Measurements from ENCODE around the gene RECQL5.

RECQL5 gene

GRCh38 chr17:75703191-75703590 is 36.2 kb upstream of the RECQL5 start:
- H3K9me3 ChIP-seq (ENCODE audit: insufficient read depth, low read length, severe bottlenecking), result no peaks in the 10 kb centered on the region
- TF ChIP-seq CTCF (IDR thresholded peaks at IDR 0.05; ENCODE audit: borderline replicate concordance, extremely low read depth, low read length, poor library complexity, severe bottlenecking), result no peak
- TF ChIP-seq EZH2 (IDR thresholded peaks at IDR 0.05; ENCODE audit: borderline replicate concordance, low read depth, low read length, severe bottlenecking), result no peak
- H4K20me1 ChIP-seq (ENCODE audit: insufficient read depth, low read length), result peaks cover 15% of the 10 kb centered on the region; the same call in 1 of the 2 replicates
- no peaks in the 10 kb centered on the region for H3K27me3 ChIP-seq (ENCODE audit: insufficient read depth, low read length, poor library complexity)
- H3K4me1 ChIP-seq (ENCODE audit: insufficient read depth, low read length), result no peaks in the 10 kb centered on the region
- no peak overlapping the region for H3K4me3 ChIP-seq (ENCODE audit: low read depth in 1 of 2, low read length in 2 of 2)
- H3K4me2 ChIP-seq (ENCODE audit: insufficient read depth, low read length), result no peak overlapping the region
- peaks cover 99% of the 10 kb centered on the region for H3K36me3 ChIP-seq (ENCODE audit: insufficient read depth, low read length)
- ATAC-seq (ENCODE audit: insufficient read depth, low read depth) (no peak), DNase-seq (no peak)
- no peak overlapping the region for H2AFZ ChIP-seq (ENCODE audit: low read depth, low read length)
- H3K27ac ChIP-seq (ENCODE audit: low read length), result no peak overlapping the region
- no peak overlapping the region for H3K9ac ChIP-seq (ENCODE audit: low read depth, low read length)
- H3K79me2 ChIP-seq (ENCODE audit: insufficient read depth, low read length), result no peaks in the 10 kb centered on the region

- no peak overlapping the region for H3K4me2 ChIP-seq (ENCODE audit: insufficient read depth, low read length)
- H3K79me2 ChIP-seq (ENCODE audit: insufficient read depth, low read length), result no peaks in the 10 kb centered on the region
- no peaks in the 10 kb centered on the region for H3K4me1 ChIP-seq (ENCODE audit: insufficient read depth, low read length)
- ATAC-seq (ENCODE audit: insufficient read depth, low read depth) (no peak), DNase-seq (no peak)
- no peaks in the 10 kb centered on the region for H3K9me3 ChIP-seq (ENCODE audit: insufficient read depth, low read length, severe bottlenecking)
- no peak overlapping the region for H3K27ac ChIP-seq (ENCODE audit: low read length)
- no peak overlapping the region for H3K9ac ChIP-seq (ENCODE audit: low read depth, low read length)
- no peak for TF ChIP-seq EZH2 (IDR thresholded peaks at IDR 0.05; ENCODE audit: borderline replicate concordance, low read depth, low read length, severe bottlenecking)
- TF ChIP-seq CTCF (IDR thresholded peaks at IDR 0.05; ENCODE audit: borderline replicate concordance, extremely low read depth, low read length, poor library complexity, severe bottlenecking), result no peak
- H3K27me3 ChIP-seq (ENCODE audit: insufficient read depth, low read length, poor library complexity), result no peaks in the 10 kb centered on the region
- no peak overlapping the region for H2AFZ ChIP-seq (ENCODE audit: low read depth, low read length)
- H3K4me3 ChIP-seq (ENCODE audit: low read depth in 1 of 2, low read length in 2 of 2), result no peak overlapping the region
- H3K36me3 ChIP-seq (ENCODE audit: insufficient read depth, low read length), result peaks cover 96% of the 10 kb centered on the region
- H4K20me1 ChIP-seq (ENCODE audit: insufficient read depth, low read length), result 0 out of 2 replicates have a peak, but pooled peaks cover 14% of the 10 kb centered on the region
Observed at GRCh38 chr17:75701288-75701687, 34.3 kb upstream of the RECQL5 start.

- H3K9me3 ChIP-seq (ENCODE audit: insufficient read depth, low read length, severe bottlenecking), result no peaks in the 10 kb centered on the region
- H3K9ac ChIP-seq (ENCODE audit: low read depth, low read length), result no peak overlapping the region
- no peak for TF ChIP-seq CTCF (IDR thresholded peaks at IDR 0.05; ENCODE audit: borderline replicate concordance, extremely low read depth, low read length, poor library complexity, severe bottlenecking)
- no peak for TF ChIP-seq EZH2 (IDR thresholded peaks at IDR 0.05; ENCODE audit: borderline replicate concordance, low read depth, low read length, severe bottlenecking)
- no peak for ATAC-seq (ENCODE audit: insufficient read depth, low read depth)
- DNase-seq, result no peak
- H4K20me1 ChIP-seq (ENCODE audit: insufficient read depth, low read length), result peaks cover 26% of the 10 kb centered on the region; the same call in 1 of the 2 replicates
- peaks cover 96% of the 10 kb centered on the region for H3K36me3 ChIP-seq (ENCODE audit: insufficient read depth, low read length)
- no peak overlapping the region for H2AFZ ChIP-seq (ENCODE audit: low read depth, low read length)
- no peaks in the 10 kb centered on the region for H3K4me1 ChIP-seq (ENCODE audit: insufficient read depth, low read length)
- H3K4me2 ChIP-seq (ENCODE audit: insufficient read depth, low read length), result no peak overlapping the region
- H3K27ac ChIP-seq (ENCODE audit: low read length), result no peak overlapping the region
- no peaks in the 10 kb centered on the region for H3K27me3 ChIP-seq (ENCODE audit: insufficient read depth, low read length, poor library complexity)
- peaks cover 12% of the 10 kb centered on the region for H3K79me2 ChIP-seq (ENCODE audit: insufficient read depth, low read length)
- no peak overlapping the region for H3K4me3 ChIP-seq (ENCODE audit: low read depth in 1 of 2, low read length in 2 of 2)
Observed at GRCh38 chr17:75698659-75699058, 31.7 kb upstream of the RECQL5 start.
